ENCODE data around the gene GHR.
"Not testable (repeated sequence)": the region's sequence is repeated elsewhere in the genome, so short reads cannot be mapped to it uniquely, and the experiment has no call there.

The GHR gene

DNA sequence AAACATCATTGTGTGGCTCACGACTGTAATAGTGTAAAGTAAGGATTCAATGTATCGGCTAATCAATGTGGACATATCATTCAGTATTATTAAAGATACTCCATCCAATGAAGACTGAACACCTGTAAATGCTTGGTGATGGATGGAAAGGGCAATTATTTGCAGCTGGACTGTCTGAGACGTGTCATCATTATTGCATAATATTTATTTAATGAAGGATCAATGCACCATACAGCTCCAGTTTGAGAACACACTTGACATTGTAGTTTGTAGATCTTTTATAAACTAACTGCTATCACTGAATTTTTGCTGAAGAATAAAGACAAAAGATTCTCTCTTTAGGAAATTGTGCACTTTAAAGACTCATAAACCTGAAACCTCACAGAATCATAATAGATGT lies 215.7 kb downstream of the GHR start:
- Mint-ChIP-seq H3K9me3 (ENCODE audit: low read depth) (no peaks in the 10 kb centered on the region), H3K4me1 (ENCODE audit: low read depth) (no peaks in the 10 kb centered on the region), H3K4me3 (no peak overlapping the region), H3K36me3 (no peaks in the 10 kb centered on the region), H3K27me3 (peaks cover 6% of the 10 kb centered on the region), H3K27ac (no peak overlapping the region)

DNA sequence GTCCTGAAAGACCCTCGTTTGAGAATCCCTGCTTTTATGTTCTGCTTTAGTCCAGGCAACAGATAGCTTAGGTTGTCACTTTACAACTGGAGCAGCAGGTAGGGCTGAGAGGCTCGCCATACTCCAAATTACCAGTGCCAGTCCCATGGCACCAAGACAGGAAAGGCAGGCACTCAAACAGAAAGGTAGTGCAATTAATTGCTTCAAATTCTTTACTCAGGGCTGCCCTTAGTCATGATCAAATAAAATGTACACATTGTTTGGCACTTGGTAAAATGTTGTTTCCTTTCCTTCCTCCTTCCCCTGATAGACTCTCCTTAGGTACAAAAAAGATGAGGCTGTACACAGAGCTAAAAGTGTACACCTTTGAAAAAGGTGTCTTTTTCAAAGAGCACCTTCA lies 217.6 kb downstream of the GHR start:
- Mint-ChIP-seq H3K27me3 (peaks cover 8% of the 10 kb centered on the region), H3K4me1 (ENCODE audit: low read depth) (no peaks in the 10 kb centered on the region), H3K36me3 (no peaks in the 10 kb centered on the region), H3K4me3 (no peak overlapping the region), H3K9me3 (ENCODE audit: low read depth) (no peaks in the 10 kb centered on the region), H3K27ac (no peak overlapping the region)

- H3K27ac Mint-ChIP-seq: no peak overlapping the region
- H3K36me3 Mint-ChIP-seq: no peaks in the 10 kb centered on the region
- H3K9me3 Mint-ChIP-seq (ENCODE audit: low read depth): no peaks in the 10 kb centered on the region
- no peak overlapping the region for H3K4me3 Mint-ChIP-seq
- peaks cover 8% of the 10 kb centered on the region for H3K27me3 Mint-ChIP-seq
- H3K4me1 Mint-ChIP-seq (ENCODE audit: low read depth): no peaks in the 10 kb centered on the region
Observed at GRCh38 chr5:42641336-42642005, 218.2 kb downstream of the GHR start.

DNA sequence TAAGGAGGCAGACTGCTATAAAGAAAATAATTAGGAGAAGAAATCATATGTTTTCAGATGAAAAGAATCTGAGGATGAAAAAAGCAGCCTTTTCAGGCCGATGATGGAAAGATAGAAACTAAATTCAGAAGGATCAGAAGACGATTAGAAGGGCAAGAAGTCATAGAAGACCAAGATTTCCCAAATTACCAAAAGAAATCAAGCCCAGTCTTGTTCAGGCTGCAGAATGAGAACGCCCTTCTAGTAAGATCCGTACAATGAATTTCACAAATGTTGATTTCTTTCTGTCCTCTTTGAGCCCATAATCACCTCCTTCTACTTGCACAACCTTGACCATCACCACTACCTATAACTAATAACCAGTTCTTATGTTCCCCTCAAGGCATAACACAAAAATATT lies 218.8 kb downstream of the GHR start:
- H3K4me3 Mint-ChIP-seq: no peak overlapping the region
- no peaks in the 10 kb centered on the region for H3K9me3 Mint-ChIP-seq (ENCODE audit: low read depth)
- peaks cover 8% of the 10 kb centered on the region for H3K27me3 Mint-ChIP-seq
- H3K36me3 Mint-ChIP-seq: no peaks in the 10 kb centered on the region
- H3K27ac Mint-ChIP-seq: no peak overlapping the region
- no peaks in the 10 kb centered on the region for H3K4me1 Mint-ChIP-seq (ENCODE audit: low read depth)

- no peak overlapping the region for H3K27ac Mint-ChIP-seq
- H3K4me1 Mint-ChIP-seq (ENCODE audit: low read depth): no peaks in the 10 kb centered on the region
- H3K36me3 Mint-ChIP-seq: no peaks in the 10 kb centered on the region
- H3K4me3 Mint-ChIP-seq: no peak overlapping the region
- no peaks in the 10 kb centered on the region for H3K9me3 Mint-ChIP-seq (ENCODE audit: low read depth)
- peaks cover 6% of the 10 kb centered on the region for H3K27me3 Mint-ChIP-seq
Observed at GRCh38 chr5:42643360-42643759, 220.1 kb downstream of the GHR start.

DNA sequence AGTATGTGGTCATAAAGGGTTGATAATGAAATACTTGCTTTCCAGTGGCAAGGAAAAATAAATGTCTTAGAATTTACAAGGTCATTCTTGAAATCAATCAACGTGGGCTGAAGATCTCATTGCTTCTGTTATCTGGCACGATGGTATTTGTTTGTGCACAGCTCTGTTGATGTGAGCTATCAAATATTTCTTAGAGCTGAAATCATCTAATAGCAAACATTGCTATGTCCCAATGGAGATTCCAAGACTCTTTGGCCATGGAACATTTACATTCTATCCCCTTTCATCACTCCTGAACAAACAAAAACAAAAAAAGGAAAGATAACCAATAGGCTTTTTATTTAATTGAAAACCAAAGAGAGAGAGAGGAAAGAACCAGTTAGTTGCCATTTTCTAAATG lies 221.9 kb downstream of the GHR start:
- H3K36me3 Mint-ChIP-seq: no peaks in the 10 kb centered on the region
- peaks cover 5% of the 10 kb centered on the region for H3K27me3 Mint-ChIP-seq
- no peaks in the 10 kb centered on the region for H3K4me1 Mint-ChIP-seq (ENCODE audit: low read depth)
- no peak overlapping the region for H3K4me3 Mint-ChIP-seq
- H3K9me3 Mint-ChIP-seq (ENCODE audit: low read depth): no peaks in the 10 kb centered on the region
- H3K27ac Mint-ChIP-seq: no peak overlapping the region

DNA sequence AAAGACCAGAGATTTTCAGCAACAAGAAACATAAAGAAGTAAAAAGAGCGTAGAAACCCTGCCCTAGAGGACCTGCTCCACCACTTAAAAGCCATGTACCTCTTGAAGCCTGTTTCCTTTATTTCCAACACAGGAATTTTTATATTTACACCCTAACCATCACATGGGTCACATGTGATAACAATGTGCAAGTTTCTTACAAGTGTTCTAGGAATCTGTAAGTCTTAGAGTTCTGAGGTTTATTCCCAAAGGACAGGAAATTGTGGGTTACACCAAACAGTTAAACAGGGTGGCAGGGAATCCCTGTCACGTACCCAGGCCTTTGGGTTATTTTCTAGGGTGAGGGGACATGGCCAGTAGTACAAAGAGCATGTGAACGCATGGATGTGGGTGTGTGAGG lies 224.8 kb downstream of the GHR start:
- Mint-ChIP-seq H3K9me3 (ENCODE audit: low read depth) (no peaks in the 10 kb centered on the region), H3K27ac (no peak overlapping the region), H3K4me1 (ENCODE audit: low read depth) (no peaks in the 10 kb centered on the region), H3K36me3 (no peaks in the 10 kb centered on the region), H3K4me3 (no peak overlapping the region), H3K27me3 (peaks cover 5% of the 10 kb centered on the region)

GRCh38 chr5:42648915-42649314 lies 225.7 kb downstream of the GHR start:
- peaks cover 2% of the 10 kb centered on the region for H3K27me3 Mint-ChIP-seq
- H3K4me1 Mint-ChIP-seq (ENCODE audit: low read depth): no peaks in the 10 kb centered on the region
- H3K27ac Mint-ChIP-seq: no peak overlapping the region
- H3K36me3 Mint-ChIP-seq: no peaks in the 10 kb centered on the region
- no peaks in the 10 kb centered on the region for H3K9me3 Mint-ChIP-seq (ENCODE audit: low read depth)
- H3K4me3 Mint-ChIP-seq: no peak overlapping the region

- no peaks in the 10 kb centered on the region for H3K36me3 Mint-ChIP-seq
- H3K9me3 Mint-ChIP-seq (ENCODE audit: low read depth): no peaks in the 10 kb centered on the region
- H3K27ac Mint-ChIP-seq: no peak overlapping the region
- no peaks in the 10 kb centered on the region for H3K4me1 Mint-ChIP-seq (ENCODE audit: low read depth)
- no peaks in the 10 kb centered on the region for H3K27me3 Mint-ChIP-seq
- H3K4me3 Mint-ChIP-seq: no peak overlapping the region
Observed at GRCh38 chr5:42650084-42650483, 226.8 kb downstream of the GHR start.

DNA sequence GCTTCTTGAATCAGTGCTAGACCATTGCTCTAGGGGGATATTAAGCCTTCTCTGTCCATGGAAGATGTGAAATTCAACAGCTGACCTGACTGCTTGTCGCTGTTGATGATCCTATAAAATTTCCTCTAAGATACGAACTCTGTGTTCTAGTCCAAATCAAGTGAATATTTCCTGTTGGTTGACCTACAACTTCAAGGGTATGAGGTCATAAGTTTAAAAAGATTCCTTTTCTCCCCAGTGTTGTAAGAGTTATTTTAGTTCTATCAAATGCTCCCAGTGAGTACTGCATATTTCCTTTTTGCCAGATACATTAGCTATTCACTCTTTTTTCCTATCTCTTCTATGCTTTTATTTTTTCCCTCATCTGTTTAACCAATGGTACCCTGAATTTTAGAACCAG lies 230.5 kb downstream of the GHR start:
- Mint-ChIP-seq H3K27ac (no peak overlapping the region), H3K27me3 (peaks cover 7% of the 10 kb centered on the region), H3K4me1 (ENCODE audit: low read depth) (no peaks in the 10 kb centered on the region), H3K36me3 (no peaks in the 10 kb centered on the region), H3K4me3 (no peak overlapping the region), H3K9me3 (ENCODE audit: low read depth) (no peaks in the 10 kb centered on the region)

DNA sequence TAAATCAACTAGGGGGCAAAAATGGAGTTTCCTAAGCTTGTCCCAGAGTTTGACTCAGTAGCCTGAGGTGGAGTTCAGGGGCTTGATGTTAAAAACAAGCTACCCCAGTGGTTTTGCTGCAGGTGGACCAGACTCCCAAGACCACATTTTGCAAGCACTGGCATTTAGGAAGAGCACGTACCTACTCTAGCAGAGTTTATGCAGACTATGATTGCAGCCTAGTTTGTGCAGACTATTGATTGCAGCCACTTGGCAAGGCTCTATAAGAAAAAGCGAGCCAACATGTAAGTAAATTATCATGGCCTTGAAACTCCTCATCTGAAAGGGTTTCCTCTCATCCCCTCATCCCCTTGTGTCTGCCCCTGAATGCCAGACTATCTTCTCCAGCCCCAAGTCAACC lies 231.4 kb downstream of the GHR start:
- no peaks in the 10 kb centered on the region for H3K9me3 Mint-ChIP-seq (ENCODE audit: low read depth)
- H3K27ac Mint-ChIP-seq: no peak overlapping the region
- H3K4me1 Mint-ChIP-seq (ENCODE audit: low read depth): no peaks in the 10 kb centered on the region
- no peaks in the 10 kb centered on the region for H3K36me3 Mint-ChIP-seq
- H3K4me3 Mint-ChIP-seq: no peak overlapping the region
- H3K27me3 Mint-ChIP-seq: peaks cover 11% of the 10 kb centered on the region

DNA sequence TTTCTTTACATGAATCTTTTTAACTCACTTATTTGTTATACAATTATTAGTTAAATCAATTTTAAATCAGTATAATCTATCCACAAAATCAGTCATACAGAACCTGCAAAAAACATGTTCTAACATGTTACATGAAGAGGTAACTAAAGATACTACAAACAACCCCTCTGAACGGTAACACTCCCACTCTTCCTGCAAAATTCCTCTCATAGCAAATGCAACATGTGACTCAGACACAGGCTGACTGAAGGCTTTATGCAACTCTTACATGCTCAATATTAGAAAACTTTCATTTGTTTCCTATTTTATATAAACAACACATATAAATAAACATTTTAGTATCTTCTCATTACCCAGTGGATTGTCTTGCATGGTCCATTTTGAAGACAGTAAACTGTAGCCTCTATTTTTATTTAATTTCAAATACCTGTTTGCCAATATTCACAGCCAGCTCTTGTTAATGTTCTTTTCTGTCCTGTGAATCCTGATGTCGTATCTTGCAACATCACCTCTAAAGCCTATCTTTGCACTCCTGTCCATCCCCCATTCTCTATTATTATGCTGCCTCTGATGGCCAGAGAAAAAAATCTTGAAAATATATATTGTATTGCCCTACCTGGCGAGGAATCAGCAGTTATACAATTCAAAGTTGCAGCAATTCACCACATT lies 232.9 kb downstream of the GHR start:
- H3K36me3 Mint-ChIP-seq: no peaks in the 10 kb centered on the region
- no peaks in the 10 kb centered on the region for H3K9me3 Mint-ChIP-seq (ENCODE audit: low read depth)
- peaks cover 11% of the 10 kb centered on the region for H3K27me3 Mint-ChIP-seq
- no peak overlapping the region for H3K27ac Mint-ChIP-seq
- no peaks in the 10 kb centered on the region for H3K4me1 Mint-ChIP-seq (ENCODE audit: low read depth)
- H3K4me3 Mint-ChIP-seq: no peak overlapping the region

DNA sequence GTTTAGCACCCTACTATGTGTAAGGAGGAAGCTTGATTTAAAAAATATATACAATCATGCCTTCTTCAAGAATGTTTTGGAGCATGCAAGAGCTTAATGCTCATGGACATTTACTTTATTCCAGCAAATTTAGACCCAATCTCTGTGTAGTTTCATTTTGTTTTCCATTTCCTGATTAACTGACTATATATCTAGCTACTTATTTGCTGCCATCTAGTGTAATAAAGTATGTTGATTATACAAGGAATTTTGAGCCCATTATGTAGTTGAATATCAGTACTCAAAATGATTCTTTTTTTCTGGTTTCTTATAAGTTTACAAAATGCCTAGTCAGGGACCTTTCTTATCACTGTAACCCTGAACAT lies 233.4 kb downstream of the GHR start:
- H3K9me3 Mint-ChIP-seq (ENCODE audit: low read depth): no peaks in the 10 kb centered on the region
- no peak overlapping the region for H3K4me3 Mint-ChIP-seq
- no peak overlapping the region for H3K27ac Mint-ChIP-seq
- peaks cover 11% of the 10 kb centered on the region for H3K27me3 Mint-ChIP-seq
- H3K4me1 Mint-ChIP-seq (ENCODE audit: low read depth): no peaks in the 10 kb centered on the region
- H3K36me3 Mint-ChIP-seq: no peaks in the 10 kb centered on the region

DNA sequence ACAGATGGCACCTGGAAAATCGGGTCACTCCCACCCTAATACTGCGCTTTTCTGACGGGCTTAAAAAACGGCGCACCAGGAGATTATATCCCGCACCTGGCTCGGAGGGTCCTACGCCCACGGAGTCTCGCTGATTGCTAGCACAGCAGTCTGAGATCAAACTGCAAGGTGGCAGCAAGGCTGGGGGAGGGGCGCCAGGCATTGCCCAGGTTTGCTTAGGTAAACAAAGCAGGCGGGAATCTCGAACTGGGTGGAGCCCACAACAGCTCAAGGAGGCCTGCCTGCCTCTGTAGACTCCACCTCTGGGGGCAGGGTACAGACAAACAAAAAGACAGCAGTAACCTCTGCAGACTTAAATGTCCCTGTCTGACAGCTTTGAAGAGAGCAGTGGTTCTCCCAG lies 236.6 kb downstream of the GHR start:
- not testable (repeated sequence) for H3K36me3 Mint-ChIP-seq

DNA sequence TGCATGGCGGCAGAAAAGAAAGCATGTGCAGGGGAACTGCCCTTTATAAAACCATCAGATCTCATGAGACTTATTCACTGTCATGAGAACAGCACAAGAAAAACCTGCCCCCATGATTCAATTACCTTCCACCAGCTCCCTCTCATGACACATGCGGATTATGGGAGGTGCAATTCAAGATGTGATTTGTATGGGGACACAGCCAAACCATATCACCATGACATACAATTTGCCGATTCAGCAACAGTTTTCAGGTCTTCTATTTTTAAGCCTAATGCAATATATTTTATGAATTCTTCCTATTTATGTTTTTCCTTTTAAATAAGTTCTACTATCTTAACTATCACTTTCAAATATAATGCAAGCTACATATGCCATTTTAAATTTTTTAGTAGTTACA lies 242.6 kb downstream of the GHR start:
- Mint-ChIP-seq H3K27ac (no peak overlapping the region), H3K4me1 (ENCODE audit: low read depth) (no peaks in the 10 kb centered on the region), H3K27me3 (peaks cover 2% of the 10 kb centered on the region), H3K4me3 (no peak overlapping the region), H3K9me3 (ENCODE audit: low read depth) (no peaks in the 10 kb centered on the region), H3K36me3 (no peaks in the 10 kb centered on the region)

More for the DNA sequence above, 236.6 kb downstream of the GHR start:
- not testable (repeated sequence) for H3K4me3 Mint-ChIP-seq; H3K27ac Mint-ChIP-seq; H3K9me3 Mint-ChIP-seq (ENCODE audit: low read depth); H3K4me1 Mint-ChIP-seq (ENCODE audit: low read depth)
- peaks cover 11% of the 10 kb centered on the region for H3K27me3 Mint-ChIP-seq

DNA sequence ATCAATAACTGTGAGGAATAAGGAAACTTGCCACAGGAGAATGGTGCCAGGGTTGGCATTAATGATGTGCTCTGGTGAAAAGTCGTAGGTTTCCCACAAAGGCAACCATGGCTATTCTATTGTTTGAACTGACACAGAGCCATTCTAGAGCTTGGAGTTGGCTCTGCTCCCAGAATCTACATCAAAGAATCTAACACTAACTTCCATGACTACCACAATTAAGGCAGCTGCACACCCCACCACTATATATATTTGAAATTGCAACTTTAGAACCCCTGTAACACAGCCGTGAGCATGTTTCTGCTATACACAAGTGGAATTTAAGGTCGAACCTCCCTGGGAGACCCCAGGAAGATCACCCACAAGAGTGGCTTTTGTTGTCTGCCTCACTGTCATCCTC lies 243.6 kb downstream of the GHR start:
- Mint-ChIP-seq H3K27me3 (peaks cover 2% of the 10 kb centered on the region), H3K4me1 (ENCODE audit: low read depth) (no peaks in the 10 kb centered on the region), H3K27ac (no peak overlapping the region), H3K36me3 (no peaks in the 10 kb centered on the region), H3K9me3 (ENCODE audit: low read depth) (no peaks in the 10 kb centered on the region), H3K4me3 (no peak overlapping the region)

All from activated naive CD8-positive, alpha-beta T cell (primary cell).